ENCODE data around the gene WDR33.
"Not testable (repeated sequence)": the region's sequence is repeated elsewhere in the genome, so short reads cannot be mapped to it uniquely, and the experiment has no call there.

- TF ChIP-seq FOXM1 (IDR thresholded peaks at IDR 0.05; ENCODE audit: borderline replicate concordance); HDGF (IDR thresholded peaks at IDR 0.05; ENCODE audit: borderline replicate concordance); BHLHE40 (IDR thresholded peaks at IDR 0.05; ENCODE audit: borderline replicate concordance); L3MBTL2 (conservative IDR thresholded peaks at IDR 0.05); SUZ12 (IDR thresholded peaks at IDR 0.05); CTBP1 (IDR thresholded peaks at IDR 0.05; ENCODE audit: borderline replicate concordance); FOXK2 (IDR thresholded peaks at IDR 0.05); ARNT (IDR thresholded peaks at IDR 0.05); SP1 (IDR thresholded peaks at IDR 0.05): not testable (repeated sequence)
Observed at GRCh38 chr2:127749537-127749936, 61.4 kb downstream of the WDR33 start.
